Panc1 (cell line): ENCODE results near the gene SOX9. TPM values are rescaled to one million over a fixed set of nuclear protein-coding genes. Genes with fewer than 3 reads are reported as not detected.
A peak's percentile ranks its signal among the peaks of the same experiment; 100 is the strongest.

ENCODE experiments used
- ATAC-seq: fragments of 200-7000 bp; cut with Tn5 transposase; 2 replicates; pipeline ENCODE4 v1.9.1; 2020; ENCODE audit warnings: mild to moderate bottlenecking, moderate library complexity
- BruUV-seq: library from RNA; stranded (reverse); fragments of 400-500 nt; replicated peaks from 2 replicates; lab custom pipeline; 2021; lab: Mats Ljungman, UMichigan
- CTCF ChIA-PET: fragments of 300-600 bp; sonication (Branson Sonifier 250); formaldehyde crosslinking; loops from one replicate; lab custom pipeline; 2022; ENCODE audit warnings: antibody characterized with exemption; lab: Charles Lee
- POLR2A ChIA-PET: fragments of 300-600 bp; sonication (Branson Sonifier 250); formaldehyde crosslinking; loops from one replicate; lab custom pipeline; 2022; ENCODE audit warnings: antibody characterized with exemption; lab: Charles Lee
- DNase-seq: peaks from one replicate; pipeline ENCODE4 v3.0.0-alpha.2; 2010; ENCODE audit warnings: low read depth, low spot score
- H3K27ac ChIP-seq: 2 replicates; pipeline ENCODE4 v1.5.1; 2011; ENCODE audit warnings: mild to moderate bottlenecking, low read length, inconsistent platforms
- H3K27me3 ChIP-seq: fragments of 200-500 bp; sonication (Bioruptor generic); 2 replicates; pipeline ENCODE4 v1.6.0; 2014; ENCODE audit warnings: low read length, inconsistent platforms; ENCODE audit not compliant: control insufficient read depth, insufficient read depth
- H3K36me3 ChIP-seq: fragments of 200-500 bp; sonication (Bioruptor generic); 2 replicates; pipeline ENCODE4 v1.5.1; 2014; ENCODE audit warnings: inconsistent platforms, mild to moderate bottlenecking, low read length, moderate library complexity; ENCODE audit not compliant: control insufficient read depth, insufficient read depth
- H3K4me1 ChIP-seq: 2 replicates; pipeline ENCODE4 v1.5.1; 2011; ENCODE audit warnings: inconsistent platforms, mild to moderate bottlenecking, low read length, moderate library complexity; ENCODE audit not compliant: control insufficient read depth, insufficient read depth
- H3K4me3 ChIP-seq, 2 experiments: 2 replicates each; pipeline ENCODE4 v1.5.1; 2011 to 2012; ENCODE audit warnings: low read depth in 2 of 2, low read length in 2 of 2, mild to moderate bottlenecking in 2 of 2, inconsistent platforms in 1 of 2, moderate library complexity in 1 of 2
- H3K9me3 ChIP-seq: fragments of 200-500 bp; sonication (Bioruptor generic); 2 replicates; pipeline ENCODE4 v1.5.1; 2014; ENCODE audit warnings: low read depth, mild to moderate bottlenecking, inconsistent platforms, low read length, moderate library complexity; ENCODE audit not compliant: control insufficient read depth, insufficient read depth
- POLR2AphosphoS5 ChIP-seq: IDR thresholded peaks from 2 replicates; pipeline ENCODE4 v1.6.1; 2012; ENCODE audit warnings: mild to moderate bottlenecking, low read depth, low read length, moderate library complexity
- SIN3A ChIP-seq: IDR thresholded peaks from 2 replicates; pipeline ENCODE4 v1.6.1; 2012; ENCODE audit warnings: low read depth, mild to moderate bottlenecking, low read length, moderate library complexity, borderline replicate concordance; ENCODE audit not compliant: insufficient read depth
- TCF7L2 ChIP-seq: IDR thresholded peaks from 2 replicates; pipeline ENCODE4 v1.6.1; 2011; ENCODE audit warnings: mild to moderate bottlenecking, low read depth, low read length, inconsistent platforms
- in situ Hi-C: cut with HindIII; loops from 2 replicates; pipeline ENCODE4 v1.10.0; 2016; ENCODE audit warnings: low sequenced_read_pairs, low pct_unique_long_range_greater_than_20kb
- intact Hi-C: fragments of 100-400 bp; cut with micrococcal nuclease; formaldehyde crosslinking; loops from one replicate; pipeline ENCODE4 v1.10.0; 2022; ENCODE audit not compliant: unreplicated experiment
- total RNA-seq: library from RNA; stranded (reverse); gene quantifications from one replicate; pipeline ENCODE4 v1.2.1, GENCODE V29; 2021; ENCODE audit not compliant: unreplicated experiment
- TF ChIP-seq, protein P1 (sequence below): fragments of 450-650 bp; IDR thresholded peaks from 2 replicates; pipeline ENCODE4 v1.5.1; 2017; ENCODE audit warnings: mild to moderate bottlenecking
- TF ChIP-seq, protein P2 (sequence below), 2 experiments: IDR thresholded peaks; 2 replicates each; pipeline ENCODE4 v1.6.1; 2011 to 2012; ENCODE audit warnings: low read depth in 2 of 2, control low read depth in 1 of 2, low read length in 1 of 2, mild to moderate bottlenecking in 1 of 2, moderate library complexity in 1 of 2; ENCODE audit not compliant: insufficient read depth in 1 of 2

The SOX9 gene
- total RNA-seq, 1 experiment from 2014 or later = 79.5 TPM

DNA sequence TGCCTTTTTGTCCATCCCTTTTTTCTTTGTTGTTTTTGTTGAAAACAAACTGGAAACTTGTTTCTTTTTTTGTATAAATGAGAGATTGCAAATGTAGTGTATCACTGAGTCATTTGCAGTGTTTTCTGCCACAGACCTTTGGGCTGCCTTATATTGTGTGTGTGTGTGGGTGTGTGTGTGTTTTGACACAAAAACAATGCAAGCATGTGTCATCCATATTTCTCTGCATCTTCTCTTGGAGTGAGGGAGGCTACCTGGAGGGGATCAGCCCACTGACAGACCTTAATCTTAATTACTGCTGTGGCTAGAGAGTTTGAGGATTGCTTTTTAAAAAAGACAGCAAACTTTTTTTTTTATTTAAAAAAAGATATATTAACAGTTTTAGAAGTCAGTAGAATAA lies 4.9 kb downstream of the SOX9 start:
- ChIA-PET CTCF (interaction anchor here (0.7 kb wide), 1 partner anchor 143 kb away, joined by 3 read pairs; no protein-coding TSS in a partner anchor), POLR2A (interaction anchor here (0.5 to 0.6 kb wide), 2 partner anchors 211 to 337 kb away, joined by 3 to 7 read pairs; no protein-coding TSS in a partner anchor)
- DNase-seq = no peak
- no peaks in the 10 kb centered on the region for H3K9me3 ChIP-seq
- H3K27ac ChIP-seq = peak overlapping the region; percentile 91
- H3K36me3 ChIP-seq = peaks cover 18% of the 10 kb centered on the region
- TF ChIP-seq, protein P1, sequence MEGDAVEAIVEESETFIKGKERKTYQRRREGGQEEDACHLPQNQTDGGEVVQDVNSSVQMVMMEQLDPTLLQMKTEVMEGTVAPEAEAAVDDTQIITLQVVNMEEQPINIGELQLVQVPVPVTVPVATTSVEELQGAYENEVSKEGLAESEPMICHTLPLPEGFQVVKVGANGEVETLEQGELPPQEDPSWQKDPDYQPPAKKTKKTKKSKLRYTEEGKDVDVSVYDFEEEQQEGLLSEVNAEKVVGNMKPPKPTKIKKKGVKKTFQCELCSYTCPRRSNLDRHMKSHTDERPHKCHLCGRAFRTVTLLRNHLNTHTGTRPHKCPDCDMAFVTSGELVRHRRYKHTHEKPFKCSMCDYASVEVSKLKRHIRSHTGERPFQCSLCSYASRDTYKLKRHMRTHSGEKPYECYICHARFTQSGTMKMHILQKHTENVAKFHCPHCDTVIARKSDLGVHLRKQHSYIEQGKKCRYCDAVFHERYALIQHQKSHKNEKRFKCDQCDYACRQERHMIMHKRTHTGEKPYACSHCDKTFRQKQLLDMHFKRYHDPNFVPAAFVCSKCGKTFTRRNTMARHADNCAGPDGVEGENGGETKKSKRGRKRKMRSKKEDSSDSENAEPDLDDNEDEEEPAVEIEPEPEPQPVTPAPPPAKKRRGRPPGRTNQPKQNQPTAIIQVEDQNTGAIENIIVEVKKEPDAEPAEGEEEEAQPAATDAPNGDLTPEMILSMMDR = no peak
- TF ChIP-seq TCF7L2 (no peak), POLR2AphosphoS5 (no peak), SIN3A (no peak)
- TF ChIP-seq, protein P2, sequence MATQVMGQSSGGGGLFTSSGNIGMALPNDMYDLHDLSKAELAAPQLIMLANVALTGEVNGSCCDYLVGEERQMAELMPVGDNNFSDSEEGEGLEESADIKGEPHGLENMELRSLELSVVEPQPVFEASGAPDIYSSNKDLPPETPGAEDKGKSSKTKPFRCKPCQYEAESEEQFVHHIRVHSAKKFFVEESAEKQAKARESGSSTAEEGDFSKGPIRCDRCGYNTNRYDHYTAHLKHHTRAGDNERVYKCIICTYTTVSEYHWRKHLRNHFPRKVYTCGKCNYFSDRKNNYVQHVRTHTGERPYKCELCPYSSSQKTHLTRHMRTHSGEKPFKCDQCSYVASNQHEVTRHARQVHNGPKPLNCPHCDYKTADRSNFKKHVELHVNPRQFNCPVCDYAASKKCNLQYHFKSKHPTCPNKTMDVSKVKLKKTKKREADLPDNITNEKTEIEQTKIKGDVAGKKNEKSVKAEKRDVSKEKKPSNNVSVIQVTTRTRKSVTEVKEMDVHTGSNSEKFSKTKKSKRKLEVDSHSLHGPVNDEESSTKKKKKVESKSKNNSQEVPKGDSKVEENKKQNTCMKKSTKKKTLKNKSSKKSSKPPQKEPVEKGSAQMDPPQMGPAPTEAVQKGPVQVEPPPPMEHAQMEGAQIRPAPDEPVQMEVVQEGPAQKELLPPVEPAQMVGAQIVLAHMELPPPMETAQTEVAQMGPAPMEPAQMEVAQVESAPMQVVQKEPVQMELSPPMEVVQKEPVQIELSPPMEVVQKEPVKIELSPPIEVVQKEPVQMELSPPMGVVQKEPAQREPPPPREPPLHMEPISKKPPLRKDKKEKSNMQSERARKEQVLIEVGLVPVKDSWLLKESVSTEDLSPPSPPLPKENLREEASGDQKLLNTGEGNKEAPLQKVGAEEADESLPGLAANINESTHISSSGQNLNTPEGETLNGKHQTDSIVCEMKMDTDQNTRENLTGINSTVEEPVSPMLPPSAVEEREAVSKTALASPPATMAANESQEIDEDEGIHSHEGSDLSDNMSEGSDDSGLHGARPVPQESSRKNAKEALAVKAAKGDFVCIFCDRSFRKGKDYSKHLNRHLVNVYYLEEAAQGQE (IDR thresholded peaks at IDR 0.05; ENCODE audit: insufficient read depth in 1 of 2, low read depth in 2 of 2, low read length in 1 of 2) = no peak
- peaks cover 54% of the 10 kb centered on the region for H3K4me1 ChIP-seq
- H3K4me3 ChIP-seq = peak overlapping the region; percentile 63 to 89
- in situ Hi-C loops (loop anchor here (25.0 kb wide), 2 partner anchors 287 to 362 kb away; no protein-coding TSS in a partner anchor), intact Hi-C loops (loop anchor here (10.0 kb wide), 3 partner anchors 209 to 339 kb away; no protein-coding TSS in a partner anchor)
- ATAC-seq = no peak
- no TSS peak for BruUV-seq
- no peaks in the 10 kb centered on the region for H3K27me3 ChIP-seq

DNA sequence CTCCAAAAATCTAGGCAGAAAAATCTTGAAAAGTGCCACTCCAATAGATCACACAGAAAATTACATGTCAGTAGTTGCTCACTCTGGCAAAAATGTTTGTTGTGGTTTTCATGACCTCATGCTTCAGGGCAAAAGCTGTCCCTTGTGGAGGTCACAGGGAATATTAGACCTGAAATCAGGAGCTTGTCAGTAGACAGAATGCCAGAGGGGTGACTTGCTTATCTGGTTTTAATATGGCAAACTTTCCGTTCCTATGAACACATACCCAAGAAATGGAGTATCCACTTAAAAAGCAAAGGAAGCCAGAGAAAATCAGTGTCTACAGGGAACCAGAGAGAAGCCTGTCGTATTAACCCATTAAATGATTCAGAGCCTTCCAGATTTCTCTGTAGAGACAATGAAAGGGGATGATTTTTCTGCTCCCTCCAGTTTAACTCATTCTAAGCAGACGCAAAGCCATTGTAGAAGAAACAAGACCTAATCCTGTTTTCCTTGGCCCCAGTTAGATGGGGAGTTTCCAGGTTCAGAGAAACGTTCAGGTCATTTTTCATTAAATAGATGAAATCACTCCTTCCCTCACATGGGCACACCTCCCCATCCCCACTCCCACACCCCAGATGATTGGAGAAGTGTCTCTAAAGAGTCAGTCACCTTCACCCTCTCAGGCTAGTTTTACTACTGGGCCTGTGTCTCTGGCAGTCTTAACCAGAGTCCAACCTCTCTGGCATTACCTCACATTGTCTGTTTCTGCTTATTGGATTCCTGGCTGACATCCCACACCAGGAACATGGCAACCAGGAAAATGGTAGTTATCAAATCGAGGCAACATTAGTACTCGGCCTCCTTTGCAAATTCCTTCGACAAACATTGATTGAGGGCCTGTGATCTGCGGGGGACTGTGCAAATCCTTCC lies 6.0 kb downstream of the SOX9 start:
- BruUV-seq = no TSS peak
- DNase-seq (no peak), ATAC-seq (peak; percentile 63)
- peak; percentile 85 for TF ChIP-seq POLR2AphosphoS5
- TF ChIP-seq, protein P2 (IDR thresholded peaks at IDR 0.05; ENCODE audit: insufficient read depth in 1 of 2, low read depth in 2 of 2, low read length in 1 of 2) = 0 out of 4 replicates have a peak, but pooled peaks of 1 of the 2 experiments have one; percentile 33
- peak; percentile 36; the same call in 1 of the 2 replicates for TF ChIP-seq SIN3A
- peak; percentile 77 for TF ChIP-seq TCF7L2
- TF ChIP-seq, protein P1 = peak; percentile 5; the same call in 1 of the 2 replicates
- peak overlapping the region in 1 of 2 experiments; percentile 6; a peak in 2 of 4 replicates for H3K4me3 ChIP-seq
- peak overlapping the region; percentile 91 for H3K27ac ChIP-seq
- POLR2A ChIA-PET = interaction anchor here (0.6 to 0.8 kb wide), 3 partner anchors 148 to 387 kb away, joined by 3 read pairs; no protein-coding TSS in a partner anchor
- CTCF ChIA-PET = interaction anchor here (0.6 kb wide), 1 partner anchor 1360 kb away, joined by 3 read pairs; no protein-coding TSS in a partner anchor
- H3K9me3 ChIP-seq = no peaks in the 10 kb centered on the region
- in situ Hi-C loops (loop anchor here (25.0 kb wide), 2 partner anchors 285 to 360 kb away; no protein-coding TSS in a partner anchor), intact Hi-C loops (loop anchor here (10.0 kb wide), 3 partner anchors 208 to 338 kb away; no protein-coding TSS in a partner anchor)
- H3K4me1 ChIP-seq = peaks cover 54% of the 10 kb centered on the region
- peaks cover 18% of the 10 kb centered on the region for H3K36me3 ChIP-seq
- H3K27me3 ChIP-seq = no peaks in the 10 kb centered on the region
